Measurements from ENCODE around the gene FSTL5. TPM values are rescaled to one million over a fixed set of nuclear protein-coding genes. Genes with fewer than 3 reads are reported as not detected.

FSTL5 gene
- total RNA-seq, 5 donors from 2014 or later (not counting 1 experiment from before 2014, with no cell fraction given), result not detected

GRCh38 chr4:161457906-161458305 lies 705.9 kb downstream of the FSTL5 start:
- H3K27me3 Mint-ChIP-seq, result no peaks in the 10 kb centered on the region
- Histone ChIP-seq H3K4me3 (ENCODE audit: control insufficient read depth in 1 of 2, extremely low read depth in 1 of 2, low read length in 1 of 2) (no peak overlapping the region), H3K27ac (ENCODE audit: low read length) (no peak overlapping the region), H3K4me1 (ENCODE audit: control insufficient read depth in 1 of 2, extremely low read depth in 1 of 2, insufficient read depth in 2 of 2, low read length in 2 of 2) (no peaks in the 10 kb centered on the region), H3K36me3 (ENCODE audit: control insufficient read depth in 2 of 2, extremely low read depth in 1 of 2, insufficient read depth in 1 of 2, low read length in 1 of 2) (no peaks in the 10 kb centered on the region), H3K27me3 (replicated peaks in 1 of 2; ENCODE audit: control insufficient read depth in 2 of 2, extremely low read depth in 1 of 2, insufficient read depth in 2 of 2, low read length in 1 of 2) (no peaks in the 10 kb centered on the region), H3K9me3 (no peaks in the 10 kb centered on the region)
- H3K9me3 Mint-ChIP-seq, result peaks cover 4 to 15% (median 5%) of the 10 kb centered on the region in 3 donors
- 50% methylated on average over 1 of the region's 3 CpGs for WGBS (ENCODE audit: insufficient coverage)
- ATAC-seq (replicated peaks in 1 of 4) (no peak), DNase-seq (no peak)
- H3K36me3 Mint-ChIP-seq, result no peaks in the 10 kb centered on the region
- H3K4me3 Mint-ChIP-seq, result no peak overlapping the region
- H3K27ac Mint-ChIP-seq, result no peak overlapping the region
- no peaks in the 10 kb centered on the region for H3K4me1 Mint-ChIP-seq
- CTCF ChIA-PET, result no interaction called here
- POLR2A ChIA-PET, result no interaction called here

- Histone ChIP-seq H3K27ac (ENCODE audit: low read length) (no peak overlapping the region), H3K4me3 (ENCODE audit: control insufficient read depth in 1 of 2, extremely low read depth in 1 of 2, low read length in 1 of 2) (no peak overlapping the region), H3K9me3 (no peaks in the 10 kb centered on the region), H3K4me1 (ENCODE audit: control insufficient read depth in 1 of 2, extremely low read depth in 1 of 2, insufficient read depth in 2 of 2, low read length in 2 of 2) (no peaks in the 10 kb centered on the region), H3K27me3 (replicated peaks in 1 of 2; ENCODE audit: control insufficient read depth in 2 of 2, extremely low read depth in 1 of 2, insufficient read depth in 2 of 2, low read length in 1 of 2) (no peaks in the 10 kb centered on the region), H3K36me3 (ENCODE audit: control insufficient read depth in 2 of 2, extremely low read depth in 1 of 2, insufficient read depth in 1 of 2, low read length in 1 of 2) (no peaks in the 10 kb centered on the region)
- no peaks in the 10 kb centered on the region for H3K27me3 Mint-ChIP-seq
- H3K27ac Mint-ChIP-seq, result no peak overlapping the region
- H3K36me3 Mint-ChIP-seq, result no peaks in the 10 kb centered on the region
- DNase-seq (no peak), ATAC-seq (replicated peaks in 1 of 4) (no peak)
- WGBS (ENCODE audit: insufficient coverage), result no CpG with 5 or more reads among the region's 1 CpG
- H3K9me3 Mint-ChIP-seq, result peaks cover 0 to 10% (median 5%) of the 10 kb centered on the region in 3 donors
- no peak overlapping the region for H3K4me3 Mint-ChIP-seq
- CTCF ChIA-PET, result no interaction called here
- H3K4me1 Mint-ChIP-seq, result no peaks in the 10 kb centered on the region
- POLR2A ChIA-PET, result no interaction called here
Measured at GRCh38 chr4:161457311-161457710, 706.5 kb downstream of the FSTL5 start.

GRCh38 chr4:161454860-161455259 lies 708.9 kb downstream of the FSTL5 start:
- WGBS (ENCODE audit: insufficient coverage), result no CpG with 5 or more reads among the region's 2 CpGs
- Mint-ChIP-seq H3K27ac (no peak overlapping the region), H3K27me3 (no peaks in the 10 kb centered on the region), H3K9me3 (no peaks in the 10 kb centered on the region), H3K4me1 (no peaks in the 10 kb centered on the region), H3K4me3 (no peak overlapping the region), H3K36me3 (no peaks in the 10 kb centered on the region)
- Histone ChIP-seq H3K4me1 (ENCODE audit: control insufficient read depth in 1 of 2, extremely low read depth in 1 of 2, insufficient read depth in 2 of 2, low read length in 2 of 2) (no peaks in the 10 kb centered on the region), H3K27ac (ENCODE audit: low read length) (no peak overlapping the region), H3K36me3 (ENCODE audit: control insufficient read depth in 2 of 2, extremely low read depth in 1 of 2, insufficient read depth in 1 of 2, low read length in 1 of 2) (no peaks in the 10 kb centered on the region), H3K9me3 (no peaks in the 10 kb centered on the region), H3K4me3 (ENCODE audit: control insufficient read depth in 1 of 2, extremely low read depth in 1 of 2, low read length in 1 of 2) (no peak overlapping the region), H3K27me3 (replicated peaks in 1 of 2; ENCODE audit: control insufficient read depth in 2 of 2, extremely low read depth in 1 of 2, insufficient read depth in 2 of 2, low read length in 1 of 2) (no peaks in the 10 kb centered on the region)
- DNase-seq, result no peak
- ChIA-PET POLR2A (no interaction called here), CTCF (no interaction called here)
- ATAC-seq (replicated peaks in 1 of 4), result no peak

GRCh38 chr4:161448550-161449180 lies 715.1 kb downstream of the FSTL5 start:
- H3K36me3 ChIP-seq (ENCODE audit: control insufficient read depth in 2 of 2, extremely low read depth in 1 of 2, insufficient read depth in 1 of 2, low read length in 1 of 2), result no peaks in the 10 kb centered on the region
- no peak overlapping the region for H3K27ac Mint-ChIP-seq
- no peak overlapping the region for H3K4me3 Mint-ChIP-seq
- ChIA-PET POLR2A (no interaction called here), CTCF (no interaction called here)
- H3K9me3 ChIP-seq, result no peaks in the 10 kb centered on the region
- H3K27me3 Mint-ChIP-seq, result no peaks in the 10 kb centered on the region
- peaks cover 0 to 9% (median 6%) of the 10 kb centered on the region in 3 donors for H3K9me3 Mint-ChIP-seq
- no peaks in the 10 kb centered on the region for H3K36me3 Mint-ChIP-seq
- no peak overlapping the region for H3K4me3 ChIP-seq (ENCODE audit: control insufficient read depth in 1 of 2, extremely low read depth in 1 of 2, low read length in 1 of 2)
- 88% methylated on average over 5 of the region's 5 CpGs for WGBS (ENCODE audit: insufficient coverage)
- no peaks in the 10 kb centered on the region for H3K27me3 ChIP-seq (replicated peaks in 1 of 2; ENCODE audit: control insufficient read depth in 2 of 2, extremely low read depth in 1 of 2, insufficient read depth in 2 of 2, low read length in 1 of 2)
- no peak for ATAC-seq (replicated peaks in 1 of 4)
- no peak overlapping the region for H3K27ac ChIP-seq (ENCODE audit: low read length)
- no peaks in the 10 kb centered on the region for H3K4me1 Mint-ChIP-seq
- DNase-seq, result no peak
- H3K4me1 ChIP-seq (ENCODE audit: control insufficient read depth in 1 of 2, extremely low read depth in 1 of 2, insufficient read depth in 2 of 2, low read length in 2 of 2), result no peaks in the 10 kb centered on the region

GRCh38 chr4:161444626-161445025 lies 719.2 kb downstream of the FSTL5 start:
- Histone ChIP-seq H3K27ac (ENCODE audit: low read length) (no peak overlapping the region), H3K4me3 (ENCODE audit: control insufficient read depth in 1 of 2, extremely low read depth in 1 of 2, low read length in 1 of 2) (no peak overlapping the region), H3K27me3 (replicated peaks in 1 of 2; ENCODE audit: control insufficient read depth in 2 of 2, extremely low read depth in 1 of 2, insufficient read depth in 2 of 2, low read length in 1 of 2) (no peaks in the 10 kb centered on the region), H3K4me1 (ENCODE audit: control insufficient read depth in 1 of 2, extremely low read depth in 1 of 2, insufficient read depth in 2 of 2, low read length in 2 of 2) (no peaks in the 10 kb centered on the region), H3K9me3 (no peaks in the 10 kb centered on the region), H3K36me3 (ENCODE audit: control insufficient read depth in 2 of 2, extremely low read depth in 1 of 2, insufficient read depth in 1 of 2, low read length in 1 of 2) (no peaks in the 10 kb centered on the region)
- H3K27ac Mint-ChIP-seq, result no peak overlapping the region
- DNase-seq (no peak), ATAC-seq (replicated peaks in 1 of 4) (no peak)
- ChIA-PET POLR2A (no interaction called here), CTCF (no interaction called here)
- H3K9me3 Mint-ChIP-seq, result peaks cover 7 to 15% (median 12%) of the 10 kb centered on the region in 3 donors
- H3K4me1 Mint-ChIP-seq, result no peaks in the 10 kb centered on the region
- 43% methylated on average over 1 of the region's 1 CpG for WGBS (ENCODE audit: insufficient coverage)
- H3K36me3 Mint-ChIP-seq, result no peaks in the 10 kb centered on the region
- H3K27me3 Mint-ChIP-seq, result no peaks in the 10 kb centered on the region
- H3K4me3 Mint-ChIP-seq, result no peak overlapping the region

- ChIA-PET POLR2A (no interaction called here), CTCF (no interaction called here)
- H3K36me3 ChIP-seq (ENCODE audit: control insufficient read depth in 2 of 2, extremely low read depth in 1 of 2, insufficient read depth in 1 of 2, low read length in 1 of 2), result no peaks in the 10 kb centered on the region
- H3K9me3 ChIP-seq, result no peaks in the 10 kb centered on the region
- no peaks in the 10 kb centered on the region for H3K4me1 ChIP-seq (ENCODE audit: control insufficient read depth in 1 of 2, extremely low read depth in 1 of 2, insufficient read depth in 2 of 2, low read length in 2 of 2)
- WGBS (ENCODE audit: insufficient coverage), result no CpG with 5 or more reads among the region's 1 CpG
- no peak overlapping the region for H3K27ac ChIP-seq (ENCODE audit: low read length)
- H3K27me3 Mint-ChIP-seq, result no peaks in the 10 kb centered on the region
- no peaks in the 10 kb centered on the region for H3K36me3 Mint-ChIP-seq
- H3K27me3 ChIP-seq (replicated peaks in 1 of 2; ENCODE audit: control insufficient read depth in 2 of 2, extremely low read depth in 1 of 2, insufficient read depth in 2 of 2, low read length in 1 of 2), result no peaks in the 10 kb centered on the region
- H3K4me1 Mint-ChIP-seq, result no peaks in the 10 kb centered on the region
- H3K9me3 Mint-ChIP-seq, result peaks cover 7 to 15% (median 10%) of the 10 kb centered on the region in 3 donors
- no peak overlapping the region for H3K27ac Mint-ChIP-seq
- no peak overlapping the region for H3K4me3 ChIP-seq (ENCODE audit: control insufficient read depth in 1 of 2, extremely low read depth in 1 of 2, low read length in 1 of 2)
- H3K4me3 Mint-ChIP-seq, result no peak overlapping the region
- no peak for ATAC-seq (replicated peaks in 1 of 4)
- DNase-seq, result no peak
Measured at GRCh38 chr4:161442921-161443320, 720.9 kb downstream of the FSTL5 start.

- Mint-ChIP-seq H3K27ac (no peak overlapping the region), H3K36me3 (no peaks in the 10 kb centered on the region), H3K4me3 (no peak overlapping the region), H3K27me3 (no peaks in the 10 kb centered on the region), H3K4me1 (no peaks in the 10 kb centered on the region), H3K9me3 (peaks cover 9 to 18% (median 18%) of the 10 kb centered on the region in 3 donors)
- WGBS (ENCODE audit: insufficient coverage), result 96% methylated on average over 2 of the region's 2 CpGs
- Histone ChIP-seq H3K27ac (ENCODE audit: low read length) (no peak overlapping the region), H3K9me3 (peaks cover 3% of the 10 kb centered on the region), H3K4me1 (ENCODE audit: control insufficient read depth in 1 of 2, extremely low read depth in 1 of 2, insufficient read depth in 2 of 2, low read length in 2 of 2) (no peaks in the 10 kb centered on the region), H3K4me3 (ENCODE audit: control insufficient read depth in 1 of 2, extremely low read depth in 1 of 2, low read length in 1 of 2) (no peak overlapping the region), H3K36me3 (ENCODE audit: control insufficient read depth in 2 of 2, extremely low read depth in 1 of 2, insufficient read depth in 1 of 2, low read length in 1 of 2) (no peaks in the 10 kb centered on the region), H3K27me3 (replicated peaks in 1 of 2; ENCODE audit: control insufficient read depth in 2 of 2, extremely low read depth in 1 of 2, insufficient read depth in 2 of 2, low read length in 1 of 2) (no peaks in the 10 kb centered on the region)
- ATAC-seq (replicated peaks in 1 of 4), result no peak
- no peak for DNase-seq
- CTCF ChIA-PET, result no interaction called here
- POLR2A ChIA-PET, result no interaction called here
Measured at GRCh38 chr4:161438096-161438495, 725.7 kb downstream of the FSTL5 start.

Data from T-cell (primary cell).